Mucosa of descending colon (tissue), 3 donors: ENCODE results near the gene ANKH. TPM values are rescaled to one million over a fixed set of nuclear protein-coding genes. Genes with fewer than 3 reads are reported as not detected.
A peak's percentile ranks its signal among the peaks of the same experiment; 100 is the strongest.

Experiments used
- ATAC-seq: fragments of 200-7000 bp; cut with Tn5 transposase; one replicate; pipeline ENCODE4 v1.9.1; 2020; ENCODE audit warnings: mild to moderate bottlenecking, moderate library complexity
- DNase-seq, 3 donors: peaks; one replicate each; pipeline ENCODE4 v3.0.0-alpha.2; 2020
- H3K36me3 ChIP-seq: fragments of 200-600 bp; one replicate; pipeline ENCODE4 v1.8.0; 2021; ENCODE audit warnings: low read depth, mild to moderate bottlenecking
- H3K4me1 ChIP-seq: fragments of 200-600 bp; one replicate; pipeline ENCODE4 v1.8.0; 2021; ENCODE audit warnings: low read depth, mild to moderate bottlenecking
- H3K4me3 ChIP-seq: fragments of 200-600 bp; one replicate; pipeline ENCODE4 v1.8.0; 2021; ENCODE audit warnings: mild to moderate bottlenecking
- H3K9me3 ChIP-seq: fragments of 200-600 bp; one replicate; pipeline ENCODE4 v1.8.0; 2021; ENCODE audit warnings: mild to moderate bottlenecking
- CTCF ChIP-seq: fragments of 200-600 bp; IDR thresholded peaks from one replicate; pipeline ENCODE4 v1.8.0; 2022; ENCODE audit warnings: antibody characterized with exemption, mild to moderate bottlenecking
- intact Hi-C, 2 donors: fragments of 100-400 bp; cut with DNase I in 1 of 2; cut with micrococcal nuclease in 1 of 2; formaldehyde crosslinking; loops; one replicate each; pipeline versions ENCODE4 v1.11.0 to v1.11.1; 2022; cut with DNase I, micrococcal nuclease
- total RNA-seq, 3 donors: library from RNA; stranded (reverse); fragmentation: NEBNext Ultra II Directional in 2 of 3; extraction: Animal tissue kit (Norgen Biotek cat#: 25700) in 2 of 3; gene quantifications; one replicate each; pipeline versions ENCODE4 v1.2.1 to v1.2.4, GENCODE V29; 2021 to 2023
- donor health status: DM: no; HTN: no; CAD: no; lungs with moderate emphysema.
- donor health status: DM: no; HTN: no; CAD: no.
- donor health status: DM: no; HTN: yes; CAD: no.

ANKH gene
- total RNA-seq, 3 donors from 2014 or later: 85.4 to 177 (median 105) TPM

GRCh38 chr5:14777187-14777586, 94.4 kb downstream of the ANKH start:
- H3K4me3 ChIP-seq: no peak overlapping the region
- ATAC-seq (no peak), DNase-seq (no peak)
- H3K36me3 ChIP-seq: no peaks in the 10 kb centered on the region
- intact Hi-C loops: no loop called here
- no peak for TF ChIP-seq CTCF
- peaks cover 20% of the 10 kb centered on the region for H3K4me1 ChIP-seq
- H3K9me3 ChIP-seq: no peaks in the 10 kb centered on the region

GRCh38 chr5:14776602-14777001, 95.0 kb downstream of the ANKH start:
- ATAC-seq: peak; percentile 68
- TF ChIP-seq CTCF: no peak
- intact Hi-C loops: no loop called here
- no peaks in the 10 kb centered on the region for H3K9me3 ChIP-seq
- peaks cover 20% of the 10 kb centered on the region for H3K4me1 ChIP-seq
- no peak overlapping the region for H3K4me3 ChIP-seq
- H3K36me3 ChIP-seq: no peaks in the 10 kb centered on the region
- peak in 2 of 3 donors; percentile 45 to 61 for DNase-seq

GRCh38 chr5:14775857-14776256, 95.7 kb downstream of the ANKH start:
- no peak overlapping the region for H3K4me3 ChIP-seq
- no peaks in the 10 kb centered on the region for H3K9me3 ChIP-seq
- no peaks in the 10 kb centered on the region for H3K36me3 ChIP-seq
- ATAC-seq (peak; percentile 89), DNase-seq (peak; percentile 56 to 71 (median 67))
- peaks cover 20% of the 10 kb centered on the region for H3K4me1 ChIP-seq
- no peak for TF ChIP-seq CTCF
- intact Hi-C loops: no loop called here

- no peak for TF ChIP-seq CTCF
- intact Hi-C loops: no loop called here
- Histone ChIP-seq H3K36me3 (no peaks in the 10 kb centered on the region), H3K9me3 (no peaks in the 10 kb centered on the region), H3K4me1 (peaks cover 20% of the 10 kb centered on the region), H3K4me3 (no peak overlapping the region)
- DNase-seq (no peak), ATAC-seq (no peak)
Observed at GRCh38 chr5:14773588-14773987, 98.0 kb downstream of the ANKH start.

GRCh38 chr5:14771972-14772371, 99.6 kb downstream of the ANKH start:
- intact Hi-C loops: no loop called here
- H3K4me1 ChIP-seq: peaks cover 23% of the 10 kb centered on the region
- DNase-seq (no peak), ATAC-seq (no peak)
- H3K4me3 ChIP-seq: no peak overlapping the region
- no peaks in the 10 kb centered on the region for H3K36me3 ChIP-seq
- TF ChIP-seq CTCF: no peak
- no peaks in the 10 kb centered on the region for H3K9me3 ChIP-seq

GRCh38 chr5:14771189-14771588, 100.4 kb downstream of the ANKH start:
- intact Hi-C loops: no loop called here
- ATAC-seq (no peak), DNase-seq (no peak)
- TF ChIP-seq CTCF: no peak
- no peak overlapping the region for H3K4me3 ChIP-seq
- peaks cover 20% of the 10 kb centered on the region for H3K4me1 ChIP-seq
- no peaks in the 10 kb centered on the region for H3K9me3 ChIP-seq
- H3K36me3 ChIP-seq: no peaks in the 10 kb centered on the region
